ENCODE results near the gene TEKT3. TPM values are rescaled to one million over a fixed set of nuclear protein-coding genes. Genes with fewer than 3 reads are reported as not detected.

Gene TEKT3
- 0.90 and 1.5 TPM in 2 replicates for polyA plus RNA-seq (2013)

DNA sequence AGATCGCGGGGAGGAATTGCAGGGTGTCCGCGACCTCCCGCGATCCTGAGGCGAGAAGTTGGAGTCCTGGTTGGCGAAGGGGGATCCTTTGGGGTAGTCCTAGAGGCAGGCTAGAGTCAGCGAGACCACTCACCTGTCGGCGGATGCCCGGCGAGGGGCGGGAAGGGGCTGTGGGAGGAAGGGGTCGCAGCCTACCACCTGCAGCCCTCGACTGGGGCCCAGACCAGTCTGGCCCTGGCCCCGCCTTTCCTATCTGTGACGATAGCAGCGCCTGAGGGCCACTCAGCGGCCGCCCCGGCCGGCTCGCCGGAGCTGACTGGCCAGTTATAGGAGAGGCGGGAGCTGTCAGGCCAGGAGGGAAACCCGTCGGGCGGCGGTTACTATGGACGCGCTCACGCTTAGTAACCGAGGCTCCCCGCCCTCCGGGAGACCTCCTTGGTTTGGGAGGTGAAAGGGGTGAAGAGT is at the start of gene TEKT3:
TSS of gene TEKT3 (minus strand) at position 213 of the 465 bp plus-strand sequence. CDS start 10,012 bp downstream, outside the sequence.
- peak within 1 kb of the TSS; percentile 77 for H3K4me3 ChIP-seq (ENCODE audit: low read depth, low read length)
- peak within 1 kb of the TSS; percentile 35 for H2BK12ac ChIP-seq (ENCODE audit: low read length)
- H2AFZ ChIP-seq (ENCODE audit: insufficient read depth, low read length, poor library complexity) = peak within 1 kb of the TSS; percentile 79
- no peak within 1 kb of the TSS for H3K14ac ChIP-seq (ENCODE audit: low read length)
- no peaks in the 10 kb centered on the region for H3K79me2 ChIP-seq (ENCODE audit: control insufficient read depth, insufficient read depth, low read length, poor library complexity)
- H2BK120ac ChIP-seq (ENCODE audit: insufficient read depth, low read length, poor library complexity) = no peak within 1 kb of the TSS
- H4K8ac ChIP-seq (ENCODE audit: low read depth, low read length) = peak within 1 kb of the TSS; percentile 46
- H2AK5ac ChIP-seq (ENCODE audit: low read length) = no peak within 1 kb of the TSS
- no CpG with 5 or more reads among the region's 36 CpGs for WGBS (ENCODE audit: extremely low coverage, insufficient coverage, insufficient read length)
- no peak within 1 kb of the TSS for H2BK5ac ChIP-seq (ENCODE audit: low read depth, low read length, poor library complexity)
- no peak within 1 kb of the TSS for H3K4ac ChIP-seq (ENCODE audit: low read depth, low read length)
- H3K18ac ChIP-seq (ENCODE audit: low read length) = no peak within 1 kb of the TSS
- peak; percentile 94 to 95 for DNase-seq
- H4K91ac ChIP-seq (ENCODE audit: low read depth, low read length) = no peak within 1 kb of the TSS
- no peaks in the 10 kb centered on the region for H3K79me1 ChIP-seq (ENCODE audit: low read length)
- H3K27me3 ChIP-seq (ENCODE audit: insufficient read depth, low read length) = no peaks in the 10 kb centered on the region
- no peak within 1 kb of the TSS for H4K12ac ChIP-seq (ENCODE audit: low read depth, low read length)
- H3K9ac ChIP-seq (ENCODE audit: low read length) = peak within 1 kb of the TSS; percentile 33
- H3K4me1 ChIP-seq (ENCODE audit: control insufficient read depth in 1 of 2, insufficient read depth in 2 of 2, low read length in 2 of 2) = peaks cover 10 to 15% of the 10 kb centered on the region in 2 experiments
- H3K36me3 ChIP-seq (ENCODE audit: control insufficient read depth in 1 of 2, insufficient read depth in 2 of 2, low read length in 2 of 2) = no peaks in the 10 kb centered on the region
- H3K9me3 ChIP-seq (ENCODE audit: insufficient read depth, low read depth, low read length) = no peaks in the 10 kb centered on the region
- H3K23ac ChIP-seq (ENCODE audit: low read length) = no peak within 1 kb of the TSS
- H3K27ac ChIP-seq (ENCODE audit: low read depth, low read length) = no peak within 1 kb of the TSS
- peak within 1 kb of the TSS; percentile 84 for H3K4me2 ChIP-seq (ENCODE audit: low read length)

DNA sequence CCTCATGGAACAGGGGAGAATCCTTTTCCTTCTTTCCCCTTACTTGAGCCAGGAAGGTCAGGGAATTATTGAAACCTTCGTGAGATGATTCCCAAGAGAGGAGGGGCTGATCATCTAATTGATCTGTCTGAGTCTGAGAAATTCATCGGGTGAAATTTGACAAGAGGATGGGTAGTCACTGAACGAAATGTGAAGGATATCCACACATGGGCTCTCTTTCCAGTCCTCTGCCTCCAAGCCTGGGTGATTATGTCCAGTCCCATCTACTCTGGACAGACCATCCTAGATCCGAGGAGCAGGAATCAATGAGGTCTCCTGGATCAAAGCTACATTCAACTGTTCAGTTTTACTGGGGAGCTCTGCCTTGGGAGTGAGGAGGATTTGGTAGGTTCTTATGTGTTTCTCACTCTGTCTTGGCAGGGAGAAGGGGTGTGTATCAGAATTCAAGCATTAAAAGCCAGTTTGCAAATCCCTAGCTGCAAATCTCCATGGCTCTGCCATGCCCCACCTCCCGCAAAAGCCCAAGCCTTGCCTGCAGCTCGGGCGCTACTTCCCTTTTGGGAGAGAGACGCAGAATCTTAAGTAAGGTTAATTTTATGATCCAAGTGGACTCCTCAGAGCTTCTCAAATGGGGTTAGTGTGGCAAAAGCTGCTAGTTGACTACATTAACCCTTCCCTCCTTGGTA is 47.1 kb upstream of the TEKT3 start:
- Histone ChIP-seq H2BK12ac (ENCODE audit: low read length) (no peak overlapping the region), H4K12ac (ENCODE audit: low read depth, low read length) (no peak overlapping the region), H3K79me2 (ENCODE audit: control insufficient read depth, insufficient read depth, low read length, poor library complexity) (no peaks in the 10 kb centered on the region), H3K4me3 (ENCODE audit: low read depth, low read length) (no peak overlapping the region), H3K23ac (ENCODE audit: low read length) (no peak overlapping the region), H4K8ac (ENCODE audit: low read depth, low read length) (no peak overlapping the region), H2BK120ac (ENCODE audit: insufficient read depth, low read length, poor library complexity) (no peak overlapping the region), H3K9ac (ENCODE audit: low read length) (no peak overlapping the region), H3K14ac (ENCODE audit: low read length) (no peak overlapping the region), H3K79me1 (ENCODE audit: low read length) (peaks cover 4% of the 10 kb centered on the region), H3K18ac (ENCODE audit: low read length) (no peak overlapping the region), H3K36me3 (ENCODE audit: control insufficient read depth in 1 of 2, insufficient read depth in 2 of 2, low read length in 2 of 2) (no peaks in the 10 kb centered on the region), H2AFZ (ENCODE audit: insufficient read depth, low read length, poor library complexity) (no peak overlapping the region), H3K4me2 (ENCODE audit: low read length) (no peak overlapping the region), H4K91ac (ENCODE audit: low read depth, low read length) (no peak overlapping the region), H3K27ac (ENCODE audit: low read depth, low read length) (no peak overlapping the region), H3K4me1 (ENCODE audit: control insufficient read depth in 1 of 2, insufficient read depth in 2 of 2, low read length in 2 of 2) (peaks cover 6 to 8% of the 10 kb centered on the region in 2 experiments), H2BK5ac (ENCODE audit: low read depth, low read length, poor library complexity) (no peak overlapping the region), H3K4ac (ENCODE audit: low read depth, low read length) (no peak overlapping the region), H3K27me3 (ENCODE audit: insufficient read depth, low read length) (no peaks in the 10 kb centered on the region), H3K9me3 (ENCODE audit: insufficient read depth, low read depth, low read length) (no peaks in the 10 kb centered on the region), H2AK5ac (ENCODE audit: low read length) (no peak overlapping the region)
- no peak for DNase-seq
- no CpG with 5 or more reads among the region's 8 CpGs for WGBS (ENCODE audit: extremely low coverage, insufficient coverage, insufficient read length)

- H3K4me1 ChIP-seq (ENCODE audit: control insufficient read depth in 1 of 2, insufficient read depth in 2 of 2, low read length in 2 of 2) = peaks cover 6 to 8% of the 10 kb centered on the region in 2 experiments
- H2BK12ac ChIP-seq (ENCODE audit: low read length) = no peak overlapping the region
- H3K4ac ChIP-seq (ENCODE audit: low read depth, low read length) = no peak overlapping the region
- WGBS (ENCODE audit: extremely low coverage, insufficient coverage, insufficient read length) = no CpG with 5 or more reads among the region's 4 CpGs
- no peak overlapping the region for H3K27ac ChIP-seq (ENCODE audit: low read depth, low read length)
- no peak overlapping the region for H2BK120ac ChIP-seq (ENCODE audit: insufficient read depth, low read length, poor library complexity)
- no peaks in the 10 kb centered on the region for H3K27me3 ChIP-seq (ENCODE audit: insufficient read depth, low read length)
- no peaks in the 10 kb centered on the region for H3K79me2 ChIP-seq (ENCODE audit: control insufficient read depth, insufficient read depth, low read length, poor library complexity)
- no peaks in the 10 kb centered on the region for H3K9me3 ChIP-seq (ENCODE audit: insufficient read depth, low read depth, low read length)
- DNase-seq = peak in 1 of 2 donors; percentile 38
- no peak overlapping the region for H4K91ac ChIP-seq (ENCODE audit: low read depth, low read length)
- no peak overlapping the region for H2AK5ac ChIP-seq (ENCODE audit: low read length)
- H3K23ac ChIP-seq (ENCODE audit: low read length) = no peak overlapping the region
- H3K4me3 ChIP-seq (ENCODE audit: low read depth, low read length) = no peak overlapping the region
- H3K9ac ChIP-seq (ENCODE audit: low read length) = no peak overlapping the region
- no peak overlapping the region for H3K4me2 ChIP-seq (ENCODE audit: low read length)
- no peak overlapping the region for H2AFZ ChIP-seq (ENCODE audit: insufficient read depth, low read length, poor library complexity)
- no peak overlapping the region for H2BK5ac ChIP-seq (ENCODE audit: low read depth, low read length, poor library complexity)
- peaks cover 4% of the 10 kb centered on the region for H3K79me1 ChIP-seq (ENCODE audit: low read length)
- H4K8ac ChIP-seq (ENCODE audit: low read depth, low read length) = no peak overlapping the region
- H3K14ac ChIP-seq (ENCODE audit: low read length) = no peak overlapping the region
- no peak overlapping the region for H4K12ac ChIP-seq (ENCODE audit: low read depth, low read length)
- no peak overlapping the region for H3K18ac ChIP-seq (ENCODE audit: low read length)
- no peaks in the 10 kb centered on the region for H3K36me3 ChIP-seq (ENCODE audit: control insufficient read depth in 1 of 2, insufficient read depth in 2 of 2, low read length in 2 of 2)
Measured at GRCh38 chr17:15386083-15386482, 44.7 kb upstream of the TEKT3 start.

- Histone ChIP-seq H3K4me3 (ENCODE audit: low read depth, low read length) (no peak overlapping the region), H2AFZ (ENCODE audit: insufficient read depth, low read length, poor library complexity) (no peak overlapping the region), H2BK12ac (ENCODE audit: low read length) (no peak overlapping the region), H3K23ac (ENCODE audit: low read length) (no peak overlapping the region), H2BK5ac (ENCODE audit: low read depth, low read length, poor library complexity) (no peak overlapping the region), H2AK5ac (ENCODE audit: low read length) (no peak overlapping the region), H3K4me2 (ENCODE audit: low read length) (no peak overlapping the region), H3K14ac (ENCODE audit: low read length) (no peak overlapping the region), H3K18ac (ENCODE audit: low read length) (no peak overlapping the region), H4K91ac (ENCODE audit: low read depth, low read length) (no peak overlapping the region), H3K27ac (ENCODE audit: low read depth, low read length) (no peak overlapping the region), H3K27me3 (ENCODE audit: insufficient read depth, low read length) (no peaks in the 10 kb centered on the region), H3K4ac (ENCODE audit: low read depth, low read length) (no peak overlapping the region), H4K8ac (ENCODE audit: low read depth, low read length) (no peak overlapping the region), H3K36me3 (ENCODE audit: control insufficient read depth in 1 of 2, insufficient read depth in 2 of 2, low read length in 2 of 2) (no peaks in the 10 kb centered on the region), H3K79me1 (ENCODE audit: low read length) (peaks cover 4% of the 10 kb centered on the region), H4K12ac (ENCODE audit: low read depth, low read length) (no peak overlapping the region), H2BK120ac (ENCODE audit: insufficient read depth, low read length, poor library complexity) (no peak overlapping the region), H3K79me2 (ENCODE audit: control insufficient read depth, insufficient read depth, low read length, poor library complexity) (no peaks in the 10 kb centered on the region), H3K4me1 (ENCODE audit: control insufficient read depth in 1 of 2, insufficient read depth in 2 of 2, low read length in 2 of 2) (peaks cover 6 to 8% of the 10 kb centered on the region in 2 experiments), H3K9ac (ENCODE audit: low read length) (no peak overlapping the region), H3K9me3 (ENCODE audit: insufficient read depth, low read depth, low read length) (no peaks in the 10 kb centered on the region)
- DNase-seq = no peak
- WGBS (ENCODE audit: extremely low coverage, insufficient coverage, insufficient read length) = no CpG with 5 or more reads among the region's 2 CpGs
Measured at GRCh38 chr17:15385305-15385704, 43.9 kb upstream of the TEKT3 start.

All from trophoblast cell (in vitro differentiated cells and primary cell).